Lung (tissue), 12 donors: ENCODE results near the gene CNTN1. TPM values are rescaled to one million over a fixed set of nuclear protein-coding genes. Genes with fewer than 3 reads are reported as not detected.
A peak's percentile ranks its signal among the peaks of the same experiment; 100 is the strongest.

Experiments
- ATAC-seq: fragments of 200-7000 bp; cut with Tn5 transposase; one replicate; pipeline ENCODE4 v1.9.1; 2020; ENCODE audit warnings: moderate number of reproducible peaks; ENCODE audit not compliant: insufficient read depth, low FRiP score
- DNase-seq, 3 donors: peaks; one replicate each; pipeline ENCODE4 v3.0.0-alpha.2; 2013 to 2017
- H3K27ac ChIP-seq, 2 donors: one replicate each; pipeline ENCODE4 v1.5.1; 2013; ENCODE audit warnings: mild to moderate bottlenecking in 2 of 2, moderate library complexity in 2 of 2, control low read depth in 1 of 2, inconsistent platforms in 1 of 2, low read depth in 1 of 2, low read length in 1 of 2
- H3K27me3 ChIP-seq, 3 donors: one replicate each; pipeline ENCODE4 v1.5.1; 2013; ENCODE audit warnings: low read length in 2 of 3; ENCODE audit not compliant: control insufficient read depth in 3 of 3, insufficient read depth in 3 of 3
- H3K36me3 ChIP-seq, 4 donors: one replicate each; pipeline ENCODE4 v1.5.1; 2013; ENCODE audit warnings: low read length in 4 of 4, mild to moderate bottlenecking in 1 of 4, moderate library complexity in 1 of 4; ENCODE audit not compliant: control insufficient read depth in 4 of 4, insufficient read depth in 4 of 4
- H3K4me1 ChIP-seq, 5 donors: one replicate each; pipeline ENCODE4 v1.5.1; 2013; ENCODE audit warnings: low read length in 5 of 5, mild to moderate bottlenecking in 2 of 5, moderate library complexity in 1 of 5; ENCODE audit not compliant: control insufficient read depth in 5 of 5, insufficient read depth in 5 of 5
- H3K4me3 ChIP-seq: one replicate; pipeline ENCODE4 v1.5.1; 2013; ENCODE audit warnings: mild to moderate bottlenecking, control low read depth, moderate library complexity
- H3K9ac ChIP-seq, 2 donors: one replicate each; pipeline ENCODE4 v1.5.1; 2013; ENCODE audit warnings: low read length in 2 of 2, control low read depth in 1 of 2; ENCODE audit not compliant: insufficient read depth in 1 of 2
- H3K9me3 ChIP-seq, 4 donors: one replicate each; pipeline ENCODE4 v1.5.1; 2013; ENCODE audit warnings: low read length in 3 of 4, mild to moderate bottlenecking in 1 of 4, moderate library complexity in 1 of 4; ENCODE audit not compliant: control insufficient read depth in 4 of 4, insufficient read depth in 3 of 4
- CTCF ChIP-seq: IDR thresholded peaks from 2 replicates; pipeline ENCODE4 v1.5.1; 2012; ENCODE audit warnings: mild to moderate bottlenecking; ENCODE audit errors: control extremely low read depth, extremely low read depth
- WGBS, 2 donors: extraction: QIAGEN DNeasy Blood & Tissue Kit; methylation state at CpG; one replicate each; pipeline ENCODE4 v1.1.7; 2013; 5-methylcytosine and 5-hydroxymethylcytosine counted together
- polyA plus RNA-seq, 2 donors: library from polyadenylated mRNA; stranded (reverse); fragments of 200-250 nt; gene quantifications; one replicate each; pipeline ENCODE4 v1.2.1, GENCODE V29; 2013
- total RNA-seq, 2 donors: library from RNA; depleted of rRNA in 1 of 2; stranded (reverse); fragments of >200 nt in 1 of 2; gene quantifications; one replicate each; pipeline ENCODE4 v1.2.1, GENCODE V29; 2014 to 2021
- donor health status: control.
- donor health status: control.
- donor health status: Bipolar disorder and iron deficiency.
- donor health status: healthy.
- donor health status: DM: yes; HTN: yes; CAD: no.

CNTN1 gene
- total and polyA plus RNA-seq, 4 donors: 0.10 to 47.6 (median 1.1) TPM

GRCh38 chr12:40802656-40803055, 110.4 kb downstream of the CNTN1 start:
- ATAC-seq: no peak
- Histone ChIP-seq H3K27ac (no peak overlapping the region), H3K27me3 (no peaks in the 10 kb centered on the region), H3K36me3 (no peaks in the 10 kb centered on the region), H3K4me1 (no peaks in the 10 kb centered on the region), H3K9ac (no peak overlapping the region), H3K4me3 (no peak overlapping the region), H3K9me3 (no peaks in the 10 kb centered on the region)
- TF ChIP-seq CTCF: no peak
- 61 to 64% methylated on average over 1 of the region's 1 CpG for WGBS, 2 donors
- DNase-seq: no peak

- Histone ChIP-seq H3K27ac (no peak overlapping the region), H3K4me3 (no peak overlapping the region), H3K36me3 (no peaks in the 10 kb centered on the region), H3K9me3 (no peaks in the 10 kb centered on the region), H3K9ac (no peak overlapping the region), H3K27me3 (no peaks in the 10 kb centered on the region), H3K4me1 (peaks cover 0 to 5% (median 0%) of the 10 kb centered on the region in 5 donors)
- ATAC-seq (no peak), DNase-seq (peak; percentile 76 to 81 (median 77))
- TF ChIP-seq CTCF: no peak
- 58 to 68% methylated on average over 12 of the region's 12 CpGs for WGBS, 2 donors
Measured at GRCh38 chr12:40819436-40820108, 127.3 kb downstream of the CNTN1 start.

- peaks cover 0 to 5% (median 0%) of the 10 kb centered on the region in 5 donors for H3K4me1 ChIP-seq
- no peak overlapping the region for H3K4me3 ChIP-seq
- H3K9ac ChIP-seq: no peak overlapping the region
- ATAC-seq (no peak), DNase-seq (peak in 2 of 3 donors; percentile 30 to 38)
- no peaks in the 10 kb centered on the region for H3K36me3 ChIP-seq
- H3K9me3 ChIP-seq: no peaks in the 10 kb centered on the region
- no peak overlapping the region for H3K27ac ChIP-seq
- TF ChIP-seq CTCF: no peak
- 52 to 67% methylated on average over 2 of the region's 2 CpGs for WGBS, 2 donors
- no peaks in the 10 kb centered on the region for H3K27me3 ChIP-seq
Measured at GRCh38 chr12:40820794-40821484, 128.7 kb downstream of the CNTN1 start.
